Measurements from ENCODE around the gene B4GALT6.

The B4GALT6 gene

DNA sequence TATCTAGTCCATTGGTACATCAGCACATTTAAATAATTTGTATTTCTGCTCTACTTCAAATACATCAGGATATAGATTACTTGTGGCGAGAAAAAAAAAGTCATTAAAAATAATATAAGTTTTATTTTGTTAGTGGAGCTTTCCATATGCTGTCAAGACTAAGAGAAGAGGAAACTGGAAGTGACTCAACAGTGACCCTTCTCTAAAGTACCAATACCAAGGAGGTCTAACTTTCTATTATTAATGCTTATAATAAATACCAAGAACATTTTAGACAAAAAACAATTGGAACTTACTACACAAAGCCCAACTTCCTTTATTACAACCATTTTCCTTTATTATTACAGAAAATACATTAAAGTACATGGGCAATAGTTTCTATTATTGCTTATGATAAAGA is 52.9 kb downstream of the B4GALT6 start:
- no peak for DNase-seq

DNA sequence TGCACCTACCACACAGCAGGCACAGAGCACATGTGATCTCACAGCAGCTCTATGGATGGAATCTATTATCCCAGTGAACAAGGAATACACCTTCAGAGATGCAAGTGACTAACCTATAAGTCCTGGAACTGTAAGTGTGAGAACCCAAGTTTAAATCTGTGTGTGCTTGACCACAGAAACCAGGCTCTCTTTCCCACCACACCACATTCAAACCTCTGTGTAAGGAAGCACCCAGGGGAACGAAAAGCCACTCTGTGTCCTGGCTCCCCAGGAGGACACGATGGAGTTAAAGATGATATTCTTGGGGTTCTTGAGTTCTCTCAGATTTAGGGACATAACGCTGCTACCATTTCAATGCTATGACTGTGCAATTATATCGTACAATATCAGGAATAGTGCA is 53.8 kb downstream of the B4GALT6 start:
- DNase-seq: no peak

DNA sequence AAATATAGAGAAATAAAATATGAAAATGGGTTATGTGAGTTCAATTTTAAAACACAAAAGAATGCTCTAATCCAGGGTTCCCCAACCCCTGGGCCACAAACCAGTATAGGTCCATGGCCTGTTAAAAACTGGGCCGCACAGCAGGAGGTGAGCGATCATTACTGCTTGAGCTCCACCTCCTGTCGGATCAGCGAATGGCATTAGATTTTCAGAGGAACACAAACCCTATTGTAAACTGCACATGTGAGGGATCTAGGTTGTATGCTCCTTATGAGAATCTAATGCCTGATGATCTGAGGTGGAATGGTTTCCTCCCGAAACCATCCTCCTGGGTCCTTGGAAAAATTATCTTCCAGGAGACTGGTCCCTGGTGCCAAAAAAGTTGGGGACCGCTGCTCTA is 58.0 kb downstream of the B4GALT6 start:
- DNase-seq: no peak

DNA sequence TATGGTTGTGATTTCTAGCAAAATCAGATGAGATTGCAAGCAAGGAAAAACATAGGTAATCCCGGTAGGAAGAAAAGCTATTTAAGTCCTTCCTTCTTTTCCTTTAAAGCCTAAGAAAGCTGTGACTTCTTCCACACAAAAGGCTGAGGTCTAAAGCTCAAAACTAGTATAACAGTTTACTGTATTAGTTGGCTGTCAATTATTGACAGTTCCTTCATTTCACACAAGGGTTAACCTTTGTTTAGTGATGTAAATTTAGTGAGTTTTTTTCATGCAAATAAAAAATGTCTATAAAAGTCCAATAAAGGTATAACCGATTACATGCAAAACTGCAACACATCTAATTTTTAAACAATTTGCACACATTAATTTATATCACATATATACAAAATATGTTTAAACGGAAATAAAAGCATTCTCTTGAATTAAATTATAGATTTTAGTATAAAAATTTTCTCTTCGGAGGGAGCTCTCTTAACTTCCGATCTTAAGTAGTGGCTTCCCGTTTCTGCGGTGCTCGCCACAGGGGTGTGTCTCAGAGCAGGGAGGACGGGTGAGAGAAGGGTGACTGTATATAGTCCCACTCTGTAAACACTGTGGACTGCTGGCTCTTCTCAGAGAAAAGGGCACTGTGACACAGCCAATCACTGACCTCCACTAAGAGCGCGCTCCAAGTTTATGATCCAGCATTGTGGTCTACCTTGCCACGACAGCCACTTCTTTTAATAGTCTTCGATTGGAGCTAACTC is 59.3 kb downstream of the B4GALT6 start:
- no peak for DNase-seq

DNA sequence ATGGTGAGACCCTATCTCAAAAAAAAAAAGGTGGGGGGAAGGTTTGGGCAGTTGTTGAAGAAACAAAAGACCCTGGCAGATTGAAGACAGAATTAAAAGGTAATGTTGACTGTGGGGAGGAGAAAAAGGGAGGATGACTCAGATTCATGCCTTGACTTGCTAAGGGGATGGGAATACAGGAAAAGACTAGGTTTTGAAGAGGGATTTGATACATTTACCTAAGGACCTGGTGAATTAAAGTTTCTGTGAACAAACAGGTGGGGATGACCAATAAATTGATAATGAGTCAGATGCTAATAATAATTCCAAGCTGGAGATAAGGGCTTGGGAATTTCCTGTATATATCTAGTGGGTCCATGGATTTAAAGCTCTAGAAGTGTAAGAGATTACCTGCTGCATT is 65.1 kb downstream of the B4GALT6 start:
- DNase-seq: no peak

DNA sequence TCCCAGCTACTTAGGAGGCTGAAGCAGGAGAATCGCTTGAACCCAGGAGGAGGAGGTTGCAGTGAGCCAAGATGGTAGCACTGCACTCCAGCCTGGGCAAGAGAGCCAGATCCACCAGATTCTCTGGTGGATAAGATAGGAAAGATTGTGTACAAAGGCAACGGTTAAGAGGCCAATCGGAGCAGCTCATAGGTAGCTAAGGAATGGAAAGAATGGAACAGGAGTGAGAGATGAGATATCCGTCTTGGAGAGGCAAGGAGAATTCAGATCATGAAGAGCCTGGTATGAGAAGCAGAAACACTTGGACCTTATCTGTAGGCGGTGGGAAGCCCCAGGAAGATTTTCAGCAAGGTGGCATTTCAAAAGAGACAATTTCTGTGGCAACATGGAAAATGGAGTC is 65.6 kb downstream of the B4GALT6 start:
- DNase-seq: no peak

DNA sequence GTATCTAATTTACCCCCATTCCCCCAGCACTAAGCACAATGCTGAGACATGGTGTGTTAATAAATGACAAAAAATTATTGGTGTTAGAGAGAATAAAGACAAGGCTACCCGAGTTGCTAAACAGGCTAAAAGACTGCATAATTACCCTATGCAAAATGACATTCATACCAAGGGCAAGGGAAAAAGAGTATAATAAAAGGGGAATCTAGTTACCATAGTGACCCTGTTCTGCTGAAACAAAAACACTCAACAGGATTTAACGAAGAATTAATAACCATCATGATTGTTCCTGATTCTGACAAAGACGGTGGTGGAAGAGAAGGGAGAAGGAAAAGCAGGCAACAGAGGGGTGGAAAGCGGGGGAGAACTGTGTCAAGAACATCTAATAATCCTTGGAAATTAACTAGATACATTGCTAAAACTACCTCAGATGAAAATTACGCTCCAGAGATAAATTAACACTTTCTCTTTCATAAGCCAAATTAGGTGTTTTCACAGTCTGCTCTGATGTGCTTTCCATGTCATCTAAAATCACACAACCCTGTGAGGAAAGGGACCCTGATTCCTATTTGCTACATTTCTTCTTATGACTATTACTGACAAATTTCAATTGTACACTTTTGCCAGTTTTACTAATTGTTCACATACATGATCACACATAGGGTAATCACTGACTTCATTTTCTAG is 67.2 kb downstream of the B4GALT6 start:
- DNase-seq: no peak

DNA sequence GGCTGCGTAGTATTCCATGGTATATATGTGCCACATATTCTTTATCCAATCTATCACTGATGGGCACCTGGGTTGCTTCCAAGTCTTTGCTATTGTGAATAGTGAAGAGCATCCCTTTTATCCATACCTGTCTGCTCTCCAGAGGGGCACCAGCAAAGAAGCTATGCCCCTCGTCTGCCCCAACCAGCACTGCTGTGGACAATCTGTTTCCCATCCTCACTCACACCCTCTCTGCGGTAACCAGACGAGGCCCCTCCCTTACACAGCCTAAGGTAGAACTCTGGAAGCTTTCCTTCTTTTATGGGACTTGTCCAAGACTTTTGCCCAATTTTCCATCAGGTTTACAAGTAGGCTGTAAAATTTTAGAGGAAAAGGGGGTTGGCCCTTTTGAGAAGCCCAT is 67.8 kb downstream of the B4GALT6 start:
- DNase-seq: no peak

DNA sequence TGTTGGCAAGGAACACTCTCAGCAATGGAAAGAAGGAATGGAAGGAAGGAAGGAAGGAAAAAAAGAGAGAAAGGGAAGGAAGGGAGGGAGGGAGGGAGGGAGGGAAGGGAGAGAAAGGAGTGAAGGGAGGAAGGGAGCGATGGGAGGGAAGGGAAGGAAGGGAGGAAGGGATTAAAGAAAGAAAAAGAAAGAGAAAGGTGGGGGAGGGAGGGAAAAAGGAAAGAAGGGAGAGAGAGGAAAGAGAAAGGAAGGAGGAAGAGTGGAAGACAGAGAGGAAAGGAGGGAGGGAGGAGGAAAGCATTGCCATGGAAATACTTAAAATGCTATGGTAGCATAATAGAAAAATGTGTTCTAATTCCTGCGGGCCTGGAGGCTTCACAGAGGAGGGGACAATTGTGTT is 70.3 kb downstream of the B4GALT6 start:
- no peak for DNase-seq

DNA sequence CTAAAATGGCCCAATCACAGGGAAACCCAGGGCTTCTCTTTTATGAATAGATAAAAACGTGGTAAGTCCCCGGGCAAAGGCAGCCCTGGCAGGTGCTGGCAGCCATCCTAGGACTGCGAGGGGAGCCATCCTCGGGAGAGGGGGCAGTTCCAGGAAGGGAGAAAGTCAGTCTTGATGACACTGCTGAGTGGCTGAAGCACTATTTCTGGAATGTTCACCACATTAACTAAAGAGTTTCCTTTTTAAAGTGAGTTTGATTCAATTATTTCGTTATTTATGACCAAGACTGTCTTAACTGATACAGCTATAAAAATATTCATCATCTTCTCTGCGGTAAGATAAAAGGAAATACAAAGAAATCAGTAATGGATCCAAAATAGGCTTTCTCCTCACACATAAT is 72.3 kb downstream of the B4GALT6 start:
- no peak for DNase-seq

DNA sequence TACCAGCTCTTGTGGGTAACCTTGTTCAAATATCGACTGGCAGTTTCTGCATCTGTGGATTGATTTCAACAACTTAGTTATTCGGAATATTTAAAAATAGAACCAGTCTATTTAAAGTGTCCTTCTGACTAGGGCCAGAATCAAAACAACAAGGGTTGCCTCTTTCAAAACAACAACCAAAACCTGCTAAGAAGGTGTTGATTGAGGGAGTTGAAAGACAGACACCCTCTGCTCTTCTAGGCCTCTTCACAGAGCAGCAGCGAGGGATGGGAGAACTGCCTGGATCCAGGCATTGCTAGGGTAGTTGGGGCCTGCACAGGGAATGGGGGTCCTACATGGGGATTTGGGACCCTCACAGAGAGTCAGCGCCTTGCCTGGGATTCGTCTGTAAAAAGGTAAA is 72.9 kb downstream of the B4GALT6 start:
- DNase-seq: no peak

DNA sequence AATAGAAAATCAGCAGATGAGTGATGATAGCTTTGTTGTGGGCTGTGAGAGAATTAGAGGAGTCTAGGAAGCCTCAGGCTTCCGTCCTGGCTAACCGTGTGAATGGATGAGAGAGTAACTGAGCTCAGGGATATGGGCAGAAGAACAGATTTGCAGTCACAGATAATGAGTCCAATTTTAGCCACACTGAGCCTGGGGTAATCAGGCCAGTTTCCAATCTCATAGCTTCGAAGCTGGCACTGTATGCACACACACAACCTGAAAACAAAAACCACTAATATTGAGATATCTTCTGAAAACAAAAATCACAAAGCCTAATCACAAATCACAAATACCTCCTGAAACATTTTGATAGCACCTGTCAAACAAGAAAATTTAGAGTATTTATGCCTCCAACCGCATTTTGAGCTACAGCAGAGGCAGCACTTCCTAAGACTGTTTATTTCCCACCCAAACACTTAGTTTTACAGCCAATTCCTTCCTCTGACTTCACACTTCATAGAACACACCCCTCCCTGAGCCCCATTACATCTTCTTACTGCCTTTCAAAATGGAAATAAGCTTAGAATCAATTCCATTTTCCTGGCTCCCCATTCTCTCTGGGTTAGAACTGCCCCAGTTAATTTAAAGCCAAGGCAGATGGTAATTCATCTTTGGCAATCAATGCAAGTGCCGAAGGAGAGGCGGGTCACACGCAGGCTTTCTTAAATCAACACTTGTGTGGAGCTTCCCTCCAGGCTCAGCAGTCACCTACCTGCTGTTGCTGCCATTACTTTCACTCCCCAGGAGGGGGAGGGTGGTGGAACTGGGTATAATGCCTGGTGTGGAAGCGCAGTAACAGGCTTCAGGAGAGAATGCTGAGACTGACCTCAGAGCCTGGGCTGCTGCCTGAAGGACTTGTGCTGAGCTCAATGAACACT is 73.8 kb downstream of the B4GALT6 start:
- peak; percentile 29 for DNase-seq

DNA sequence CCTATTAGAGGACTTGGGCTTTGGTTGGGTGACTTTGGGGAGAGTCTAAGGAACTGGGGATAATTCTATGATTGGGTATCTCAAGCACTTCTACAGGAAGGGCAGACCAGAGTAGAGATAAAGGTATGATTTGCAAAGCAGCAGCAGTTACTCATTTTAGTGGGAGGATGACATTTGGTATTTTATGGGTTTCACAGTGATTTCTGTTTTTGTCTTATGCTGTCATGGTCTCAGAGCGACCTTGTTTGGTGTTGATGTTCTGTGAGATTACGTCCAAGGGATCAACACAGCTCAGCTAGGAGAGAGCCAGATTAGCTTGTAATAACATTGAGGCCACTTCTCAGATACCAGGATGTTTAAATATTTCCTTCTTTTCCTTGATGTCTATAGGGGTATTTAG is 74.5 kb downstream of the B4GALT6 start:
- DNase-seq: no peak

DNA sequence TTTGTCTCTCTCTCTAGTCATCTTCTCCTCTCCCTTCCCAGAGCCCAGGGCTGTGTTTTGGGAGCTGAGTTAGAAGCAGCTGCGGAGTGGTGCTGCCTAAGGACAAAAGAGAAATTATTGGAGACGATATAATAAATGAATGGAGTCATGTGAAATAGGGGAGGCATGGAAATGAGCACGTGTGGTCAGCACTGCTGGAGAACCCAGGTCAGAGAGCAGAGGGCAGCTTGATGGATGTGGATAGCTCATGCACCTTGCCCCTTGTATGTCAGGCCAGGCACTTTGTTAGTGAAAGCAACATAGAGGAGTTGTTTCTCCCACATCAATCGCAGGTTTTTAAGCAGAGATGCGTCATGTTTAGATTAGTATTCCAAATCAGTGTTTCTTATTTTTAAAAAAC is 77.0 kb downstream of the B4GALT6 start:
- DNase-seq: no peak

DNA sequence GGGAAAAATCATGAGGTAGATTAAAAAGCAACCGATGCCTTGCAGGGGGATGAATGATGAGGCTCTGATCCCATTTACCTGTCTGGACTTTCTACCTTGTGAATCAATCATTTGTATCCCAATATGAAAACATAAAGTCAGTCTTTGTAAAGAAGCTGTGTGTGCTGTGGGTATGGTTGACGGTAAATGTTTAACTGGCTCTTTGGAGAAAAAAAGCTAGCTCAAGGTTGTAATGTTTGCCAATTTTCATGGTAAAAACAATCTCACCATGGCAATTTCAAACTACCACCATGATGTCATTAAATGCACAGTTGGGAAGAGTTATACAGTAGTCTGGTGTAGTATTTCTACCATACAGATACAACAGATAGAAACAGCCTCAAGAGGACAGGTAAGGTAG is 78.1 kb downstream of the B4GALT6 start:
- DNase-seq: no peak

DNA sequence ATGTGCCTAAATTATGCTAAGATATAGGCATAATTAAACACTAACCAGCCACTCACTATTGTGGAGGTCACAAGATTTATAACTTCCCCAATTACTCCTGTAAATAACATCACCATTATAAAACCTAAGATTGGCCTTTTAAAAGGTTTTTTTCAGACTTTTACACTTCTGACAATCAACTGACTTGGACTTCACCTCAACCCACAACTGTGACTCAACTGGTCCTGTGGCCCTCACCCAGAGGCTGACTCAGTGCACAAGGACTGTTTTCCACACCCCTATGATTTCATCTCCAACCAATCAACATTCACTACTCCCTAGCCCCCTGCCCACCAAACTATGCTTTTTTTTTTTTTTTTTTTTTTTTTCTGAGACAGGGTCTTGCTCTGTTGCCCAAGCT is 81.1 kb downstream of the B4GALT6 start:
- no peak for DNase-seq

DNA sequence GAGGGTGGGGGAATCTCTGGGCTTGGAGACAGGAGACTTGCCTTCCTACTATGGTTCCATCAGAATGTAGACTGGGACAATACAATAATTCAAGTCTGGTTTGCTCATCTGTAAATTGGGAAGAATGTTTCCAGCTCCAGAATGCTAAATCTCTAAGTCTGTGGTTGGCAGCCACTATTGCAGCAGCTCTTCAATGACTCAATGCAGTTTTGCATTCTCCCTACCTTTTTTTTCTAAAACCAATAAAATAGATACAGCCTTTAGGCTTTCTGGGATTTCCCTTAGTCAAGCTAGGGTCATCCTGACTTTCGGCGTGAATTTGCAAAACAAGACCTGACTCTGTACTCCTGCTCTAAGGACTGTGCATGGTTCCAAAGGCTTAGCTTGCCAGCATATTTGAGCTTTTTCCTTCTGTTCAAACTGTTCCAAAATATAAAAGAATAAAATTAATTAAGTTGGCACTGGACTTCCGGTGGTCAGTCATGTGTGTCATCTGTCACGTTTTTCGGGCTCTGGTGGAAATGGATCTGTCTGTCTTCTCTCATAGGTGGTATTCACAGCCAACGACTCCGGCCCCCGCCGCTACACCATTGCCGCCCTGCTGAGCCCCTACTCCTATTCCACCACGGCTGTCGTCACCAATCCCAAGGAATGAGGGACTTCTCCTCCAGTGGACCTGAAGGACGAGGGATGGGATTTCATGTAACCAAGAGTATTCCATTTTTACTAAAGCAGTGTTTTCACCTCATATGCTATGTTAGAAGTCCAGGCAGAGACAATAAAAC is 86.2 kb downstream of the B4GALT6 start:
- DNase-seq: no peak

DNA sequence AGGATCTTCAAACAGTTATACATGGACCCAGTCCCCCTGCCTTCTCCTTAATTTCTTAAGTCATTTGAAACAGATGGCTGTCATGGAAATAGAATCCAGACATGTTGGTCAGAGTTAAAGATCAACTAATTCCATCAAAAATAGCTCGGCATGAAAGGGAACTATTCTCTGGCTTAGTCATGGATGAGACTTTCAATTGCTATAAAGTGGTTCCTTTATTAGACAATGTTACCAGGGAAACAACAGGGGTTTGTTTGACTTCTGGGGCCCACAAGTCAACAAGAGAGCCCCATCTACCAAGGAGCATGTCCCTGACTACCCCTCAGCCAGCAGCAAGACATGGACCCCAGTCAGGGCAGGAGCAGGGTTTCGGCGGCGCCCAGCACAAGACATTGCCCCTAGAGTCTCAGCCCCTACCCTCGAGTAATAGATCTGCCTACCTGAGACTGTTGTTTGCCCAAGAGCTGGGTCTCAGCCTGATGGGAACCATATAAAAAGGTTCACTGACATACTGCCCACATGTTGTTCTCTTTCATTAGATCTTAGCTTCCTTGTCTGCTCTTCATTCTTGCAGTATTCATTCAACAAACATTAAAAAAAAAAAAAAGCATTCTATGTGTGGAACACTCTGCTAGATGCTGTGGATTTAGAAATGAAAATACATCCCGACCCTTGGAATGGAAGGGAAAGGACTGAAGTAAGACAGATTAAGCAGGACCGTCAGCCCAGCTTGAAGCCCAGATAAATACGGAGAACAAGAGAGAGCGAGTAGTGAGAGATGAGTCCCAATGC is 88.1 kb downstream of the B4GALT6 start:
- no peak for DNase-seq

DNA sequence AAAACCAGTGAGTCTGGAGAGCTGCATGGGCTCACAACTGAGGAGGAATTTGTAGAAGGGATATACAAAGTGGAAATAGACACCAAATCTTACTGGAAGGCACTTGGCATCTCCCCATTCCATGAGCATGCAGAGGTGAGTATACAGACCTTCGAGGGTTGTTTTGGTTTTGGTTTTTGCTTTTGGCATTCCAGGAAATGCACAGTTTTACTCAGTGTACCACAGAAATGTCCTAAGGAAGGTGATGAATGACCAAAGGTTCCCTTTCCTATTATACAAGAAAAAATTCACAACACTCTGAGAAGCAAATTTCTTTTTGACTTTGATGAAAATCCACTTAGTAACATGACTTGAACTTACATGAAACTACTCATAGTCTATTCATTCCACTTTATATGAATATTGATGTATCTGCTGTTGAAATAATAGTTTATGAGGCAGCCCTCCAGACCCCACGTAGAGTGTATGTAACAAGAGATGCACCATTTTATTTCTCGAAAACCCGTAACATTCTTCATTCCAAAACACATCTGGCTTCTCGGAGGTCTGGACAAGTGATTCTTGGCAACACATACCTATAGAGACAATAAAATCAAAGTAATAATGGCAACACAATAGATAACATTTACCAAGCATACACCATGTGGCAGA is 89.1 kb downstream of the B4GALT6 start:
- DNase-seq: no peak

DNA sequence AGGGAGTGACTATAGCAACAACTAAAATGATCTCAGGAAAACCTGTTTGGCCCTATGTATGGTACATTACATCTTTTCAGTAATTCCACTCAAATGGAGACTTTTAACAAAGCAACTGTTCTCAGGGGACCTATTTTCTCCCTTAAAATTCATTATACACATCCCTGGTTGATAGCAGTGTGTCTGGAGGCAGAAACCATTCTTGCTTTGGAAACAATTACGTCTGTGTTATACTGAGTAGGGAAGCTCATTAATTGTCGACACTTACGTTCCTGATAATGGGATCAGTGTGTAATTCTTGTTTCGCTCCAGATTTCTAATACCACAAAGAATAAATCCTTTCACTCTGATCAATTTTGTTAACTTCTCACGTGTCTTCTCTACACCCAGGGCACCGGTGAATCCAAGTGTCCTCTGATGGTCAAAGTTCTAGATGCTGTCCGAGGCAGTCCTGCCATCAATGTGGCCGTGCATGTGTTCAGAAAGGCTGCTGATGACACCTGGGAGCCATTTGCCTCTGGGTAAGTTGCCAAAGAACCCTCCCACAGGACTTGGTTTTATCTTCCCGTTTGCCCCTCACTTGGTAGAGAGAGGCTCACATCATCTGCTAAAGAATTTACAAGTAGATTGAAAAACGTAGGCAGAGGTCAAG is 91.7 kb downstream of the B4GALT6 start:
- DNase-seq: no peak

DNA sequence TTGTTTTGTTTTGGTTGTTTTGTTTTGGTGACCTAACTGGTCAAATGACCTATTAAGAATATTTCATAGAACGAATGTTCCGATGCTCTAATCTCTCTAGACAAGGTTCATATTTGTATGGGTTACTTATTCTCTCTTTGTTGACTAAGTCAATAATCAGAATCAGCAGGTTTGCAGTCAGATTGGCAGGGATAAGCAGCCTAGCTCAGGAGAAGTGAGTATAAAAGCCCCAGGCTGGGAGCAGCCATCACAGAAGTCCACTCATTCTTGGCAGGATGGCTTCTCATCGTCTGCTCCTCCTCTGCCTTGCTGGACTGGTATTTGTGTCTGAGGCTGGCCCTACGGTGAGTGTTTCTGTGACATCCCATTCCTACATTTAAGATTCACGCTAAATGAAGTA is 92.8 kb downstream of the B4GALT6 start, which contains the start of gene TTR:
Gene TTR (plus strand): TSS at position 250 of the 400 bp plus-strand sequence. CDS start 26 bp downstream, at position 276.
- no peak for DNase-seq

Measured in right hindlimb (tissue), 1 donor.